Neural cell (in vitro differentiated cells): ENCODE data around the gene CROCC. TPM values are rescaled to one million over a fixed set of nuclear protein-coding genes. Genes with fewer than 3 reads are reported as not detected.
A peak's percentile ranks its signal among the peaks of the same experiment; 100 is the strongest.

Experiments
- H2AFZ ChIP-seq: fragments of 200-600, 300-800 bp; sonication (generic), shearing (Covaris generic); 2 replicates; pipeline ENCODE4 v1.6.0; 2014; ENCODE audit warnings: low read depth, mild to moderate bottlenecking, antibody characterized with exemption, low read length, moderate library complexity
- H3F3A ChIP-seq: fragments of 200-600 bp; shearing (Covaris generic); 2 replicates; pipeline ENCODE4 v1.6.1; 2016; ENCODE audit warnings: mild to moderate bottlenecking, moderate library complexity, mixed read lengths, antibody characterized with exemption, low read length; ENCODE audit not compliant: insufficient read depth, poor library complexity, severe bottlenecking
- H3K27ac ChIP-seq: fragments of 200-600, 300-800 bp; sonication (generic), shearing (Covaris generic); 2 replicates; pipeline ENCODE4 v1.5.1; 2014; ENCODE audit warnings: mild to moderate bottlenecking, low read length, moderate library complexity
- H3K27me3 ChIP-seq: fragments of 300-800, 200-600 bp; sonication (generic), shearing (Covaris generic); 2 replicates; pipeline ENCODE4 v1.6.0; 2014; ENCODE audit warnings: mild to moderate bottlenecking, low read depth, low read length, moderate library complexity; ENCODE audit not compliant: insufficient read depth
- H3K36me3 ChIP-seq: fragments of 300-800, 200-600 bp; sonication (generic), shearing (Covaris generic); 2 replicates; pipeline ENCODE4 v1.5.1; 2014; ENCODE audit warnings: mild to moderate bottlenecking, antibody characterized with exemption, low read length, moderate library complexity; ENCODE audit not compliant: insufficient read depth
- H3K4me2 ChIP-seq: fragments of 300-800, 200-600 bp; sonication (generic), shearing (Covaris generic); 2 replicates; pipeline ENCODE4 v1.6.0; 2014; ENCODE audit warnings: mild to moderate bottlenecking, low read length
- H3K4me3 ChIP-seq: fragments of 300-800, 200-600 bp; sonication (generic), shearing (Covaris generic); 2 replicates; pipeline ENCODE4 v1.5.1; 2014; ENCODE audit warnings: mild to moderate bottlenecking, low read length, moderate library complexity
- H3K79me2 ChIP-seq: fragments of 200-600 bp; shearing (Covaris generic); replicated peaks from 2 replicates; pipeline ENCODE4 v1.6.0; 2014; ENCODE audit warnings: mild to moderate bottlenecking, low read length, moderate library complexity; ENCODE audit not compliant: insufficient read depth
- H3K9ac ChIP-seq: fragments of 300-800, 200-600 bp; sonication (generic), shearing (Covaris generic); 2 replicates; pipeline ENCODE4 v1.6.1; 2016; ENCODE audit warnings: mild to moderate bottlenecking, low read length, mixed read lengths
- H3K9me2 ChIP-seq: fragments of 200-600 bp; shearing (Covaris generic); 2 replicates; pipeline ENCODE4 v1.6.1; 2016; ENCODE audit warnings: mild to moderate bottlenecking, low read length, mixed read lengths; ENCODE audit not compliant: insufficient read depth
- H3K9me3 ChIP-seq: fragments of 200-600, 300-800 bp; sonication (generic), shearing (Covaris generic); 2 replicates; pipeline ENCODE4 v1.6.1; 2016; ENCODE audit warnings: mild to moderate bottlenecking, mixed run types, low read length, moderate library complexity, mixed read lengths
- H4K20me1 ChIP-seq: fragments of 200-600 bp; shearing (Covaris generic); 2 replicates; pipeline ENCODE4 v1.6.1; 2016; ENCODE audit warnings: mild to moderate bottlenecking, mixed run types; ENCODE audit not compliant: insufficient read depth
- EP300 ChIP-seq: fragments of 450-650 bp; conservative IDR thresholded peaks from 2 replicates; pipeline ENCODE4 v1.6.1; 2014; ENCODE audit warnings: antibody characterized with exemption, mild to moderate bottlenecking, moderate library complexity; ENCODE audit not compliant: poor library complexity, severe bottlenecking
- EZH2 ChIP-seq: fragments of 200-600, 300-800 bp; shearing (Covaris generic), sonication (generic); IDR thresholded peaks from 2 replicates; pipeline ENCODE4 v1.6.1; 2014; ENCODE audit warnings: antibody characterized with exemption, low read length, borderline replicate concordance, mild to moderate bottlenecking; ENCODE audit not compliant: insufficient read depth, poor library complexity, severe bottlenecking
- MXI1 ChIP-seq: fragments of 450-650 bp; conservative IDR thresholded peaks from 2 replicates; pipeline ENCODE4 v1.6.1; 2014; ENCODE audit warnings: antibody characterized with exemption, mild to moderate bottlenecking; ENCODE audit not compliant: poor library complexity, severe bottlenecking
- POLR2AphosphoS5 ChIP-seq: IDR thresholded peaks from 2 replicates; pipeline ENCODE4 v1.6.1; 2012
- RAD21 ChIP-seq: fragments of 450-650 bp; conservative IDR thresholded peaks from 2 replicates; pipeline ENCODE4 v1.6.1; 2014; ENCODE audit warnings: antibody characterized with exemption, mild to moderate bottlenecking, moderate library complexity
- SMC3 ChIP-seq: fragments of 450-650 bp; conservative IDR thresholded peaks from 2 replicates; pipeline ENCODE4 v1.6.1; 2014; ENCODE audit warnings: antibody characterized with exemption, mild to moderate bottlenecking, moderate library complexity; ENCODE audit not compliant: poor library complexity
- TAF1 ChIP-seq: IDR thresholded peaks from 2 replicates; pipeline ENCODE4 v1.6.1; 2012; ENCODE audit warnings: low read depth
- polyA plus RNA-seq: library from polyadenylated mRNA; depleted of rRNA; stranded (reverse); fragments of >200 nt; gene quantifications from 2 replicates; pipeline ENCODE4 v1.2.3, GENCODE V29; 2014
- TF ChIP-seq, protein P1 (sequence below): fragments of 450-650 bp; IDR thresholded peaks from 2 replicates; pipeline ENCODE4 v1.5.1; 2014; ENCODE audit warnings: antibody characterized with exemption, mild to moderate bottlenecking, moderate library complexity; ENCODE audit not compliant: poor library complexity, severe bottlenecking
- TF ChIP-seq, protein P2 (sequence below): IDR thresholded peaks from 2 replicates; pipeline ENCODE4 v1.6.1; 2012; ENCODE audit warnings: borderline replicate concordance

Gene CROCC
- polyA plus RNA-seq, 1 donor from 2014 or later = 26.3 TPM

- Histone ChIP-seq H3K9ac (no peak overlapping the region), H2AFZ (no peak overlapping the region), H3K4me3 (no peak overlapping the region), H3K4me2 (no peak overlapping the region), H3K79me2 (no peaks in the 10 kb centered on the region), H3K27ac (peak overlapping the region; percentile 100), H3K27me3 (no peaks in the 10 kb centered on the region), H3K36me3 (no peaks in the 10 kb centered on the region), H4K20me1 (no peaks in the 10 kb centered on the region), H3K9me3 (no peaks in the 10 kb centered on the region), H3F3A (no peaks in the 10 kb centered on the region), H3K9me2 (no peaks in the 10 kb centered on the region)
- TF ChIP-seq RAD21 (no peak), EP300 (no peak), MXI1 (no peak), POLR2AphosphoS5 (no peak), EZH2 (no peak), TAF1 (no peak), SMC3 (no peak)
- TF ChIP-seq, protein P1, sequence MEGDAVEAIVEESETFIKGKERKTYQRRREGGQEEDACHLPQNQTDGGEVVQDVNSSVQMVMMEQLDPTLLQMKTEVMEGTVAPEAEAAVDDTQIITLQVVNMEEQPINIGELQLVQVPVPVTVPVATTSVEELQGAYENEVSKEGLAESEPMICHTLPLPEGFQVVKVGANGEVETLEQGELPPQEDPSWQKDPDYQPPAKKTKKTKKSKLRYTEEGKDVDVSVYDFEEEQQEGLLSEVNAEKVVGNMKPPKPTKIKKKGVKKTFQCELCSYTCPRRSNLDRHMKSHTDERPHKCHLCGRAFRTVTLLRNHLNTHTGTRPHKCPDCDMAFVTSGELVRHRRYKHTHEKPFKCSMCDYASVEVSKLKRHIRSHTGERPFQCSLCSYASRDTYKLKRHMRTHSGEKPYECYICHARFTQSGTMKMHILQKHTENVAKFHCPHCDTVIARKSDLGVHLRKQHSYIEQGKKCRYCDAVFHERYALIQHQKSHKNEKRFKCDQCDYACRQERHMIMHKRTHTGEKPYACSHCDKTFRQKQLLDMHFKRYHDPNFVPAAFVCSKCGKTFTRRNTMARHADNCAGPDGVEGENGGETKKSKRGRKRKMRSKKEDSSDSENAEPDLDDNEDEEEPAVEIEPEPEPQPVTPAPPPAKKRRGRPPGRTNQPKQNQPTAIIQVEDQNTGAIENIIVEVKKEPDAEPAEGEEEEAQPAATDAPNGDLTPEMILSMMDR = no peak
- TF ChIP-seq, protein P2, sequence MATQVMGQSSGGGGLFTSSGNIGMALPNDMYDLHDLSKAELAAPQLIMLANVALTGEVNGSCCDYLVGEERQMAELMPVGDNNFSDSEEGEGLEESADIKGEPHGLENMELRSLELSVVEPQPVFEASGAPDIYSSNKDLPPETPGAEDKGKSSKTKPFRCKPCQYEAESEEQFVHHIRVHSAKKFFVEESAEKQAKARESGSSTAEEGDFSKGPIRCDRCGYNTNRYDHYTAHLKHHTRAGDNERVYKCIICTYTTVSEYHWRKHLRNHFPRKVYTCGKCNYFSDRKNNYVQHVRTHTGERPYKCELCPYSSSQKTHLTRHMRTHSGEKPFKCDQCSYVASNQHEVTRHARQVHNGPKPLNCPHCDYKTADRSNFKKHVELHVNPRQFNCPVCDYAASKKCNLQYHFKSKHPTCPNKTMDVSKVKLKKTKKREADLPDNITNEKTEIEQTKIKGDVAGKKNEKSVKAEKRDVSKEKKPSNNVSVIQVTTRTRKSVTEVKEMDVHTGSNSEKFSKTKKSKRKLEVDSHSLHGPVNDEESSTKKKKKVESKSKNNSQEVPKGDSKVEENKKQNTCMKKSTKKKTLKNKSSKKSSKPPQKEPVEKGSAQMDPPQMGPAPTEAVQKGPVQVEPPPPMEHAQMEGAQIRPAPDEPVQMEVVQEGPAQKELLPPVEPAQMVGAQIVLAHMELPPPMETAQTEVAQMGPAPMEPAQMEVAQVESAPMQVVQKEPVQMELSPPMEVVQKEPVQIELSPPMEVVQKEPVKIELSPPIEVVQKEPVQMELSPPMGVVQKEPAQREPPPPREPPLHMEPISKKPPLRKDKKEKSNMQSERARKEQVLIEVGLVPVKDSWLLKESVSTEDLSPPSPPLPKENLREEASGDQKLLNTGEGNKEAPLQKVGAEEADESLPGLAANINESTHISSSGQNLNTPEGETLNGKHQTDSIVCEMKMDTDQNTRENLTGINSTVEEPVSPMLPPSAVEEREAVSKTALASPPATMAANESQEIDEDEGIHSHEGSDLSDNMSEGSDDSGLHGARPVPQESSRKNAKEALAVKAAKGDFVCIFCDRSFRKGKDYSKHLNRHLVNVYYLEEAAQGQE = no peak
Measured at GRCh38 chr1:16906873-16907272, 14.9 kb upstream of the CROCC start.

- no peaks in the 10 kb centered on the region for H3K36me3 ChIP-seq
- H2AFZ ChIP-seq = no peak overlapping the region
- no peak overlapping the region for H3K4me2 ChIP-seq
- H4K20me1 ChIP-seq = no peaks in the 10 kb centered on the region
- H3K9ac ChIP-seq = no peak overlapping the region
- TF ChIP-seq TAF1 (no peak), SMC3 (no peak), MXI1 (no peak), POLR2AphosphoS5 (no peak), EP300 (no peak), RAD21 (no peak), EZH2 (no peak)
- TF ChIP-seq, protein P1 = no peak
- TF ChIP-seq, protein P2 = no peak
- H3K9me3 ChIP-seq = no peaks in the 10 kb centered on the region
- no peaks in the 10 kb centered on the region for H3K27me3 ChIP-seq
- no peak overlapping the region for H3K4me3 ChIP-seq
- no peaks in the 10 kb centered on the region for H3K9me2 ChIP-seq
- H3K27ac ChIP-seq = no peak overlapping the region
- H3K79me2 ChIP-seq = no peaks in the 10 kb centered on the region
- H3F3A ChIP-seq = no peaks in the 10 kb centered on the region
Measured at GRCh38 chr1:16907870-16908758, 13.6 kb upstream of the CROCC start.
